NOMO-1 treated with DMSO at 0.1 percent for 48 hours (cell line): ENCODE results near the gene GTF3C4.

ENCODE experiments used
- DNase-seq: peaks from one replicate; lab custom pipeline; 2025; ENCODE audit not compliant: unreplicated experiment; lab: John Stamatoyannopoulos, UW

GTF3C4 gene

GRCh38 chr9:132670457-132671391 lies at the start of gene GTF3C4:
GTF3C4 (plus strand) TSS chr9:132670464; CDS start chr9:132670599, 135 bp downstream.
- DNase-seq, result peak; percentile 32

- no peak for DNase-seq
Measured at GRCh38 chr9:132622159-132622558, 48.1 kb upstream of the GTF3C4 start.

GRCh38 chr9:132626285-132626684 lies 44.0 kb upstream of the GTF3C4 start:
- no peak for DNase-seq

- DNase-seq, result no peak
Measured at GRCh38 chr9:132627106-132627505, 43.2 kb upstream of the GTF3C4 start.

GRCh38 chr9:132627594-132627993 lies 42.7 kb upstream of the GTF3C4 start:
- no peak for DNase-seq

- DNase-seq, result no peak
Measured at GRCh38 chr9:132628746-132629145, 41.5 kb upstream of the GTF3C4 start.

- DNase-seq, result no peak
Measured at GRCh38 chr9:132630116-132630515, 40.1 kb upstream of the GTF3C4 start.

GRCh38 chr9:132630811-132631210 lies 39.5 kb upstream of the GTF3C4 start:
- DNase-seq, result no peak

- DNase-seq, result no peak
Measured at GRCh38 chr9:132631280-132631679, 39.0 kb upstream of the GTF3C4 start.

- DNase-seq, result no peak
Measured at GRCh38 chr9:132631685-132632084, 38.6 kb upstream of the GTF3C4 start.

- DNase-seq, result no peak
Measured at GRCh38 chr9:132632413-132633129, 37.7 kb upstream of the GTF3C4 start.

- DNase-seq, result no peak
Measured at GRCh38 chr9:132634327-132634726, 35.9 kb upstream of the GTF3C4 start.

GRCh38 chr9:132637351-132637750 lies 32.9 kb upstream of the GTF3C4 start:
- no peak for DNase-seq

GRCh38 chr9:132637801-132638200 lies 32.5 kb upstream of the GTF3C4 start:
- no peak for DNase-seq

- DNase-seq, result no peak
Measured at GRCh38 chr9:132638240-132638639, 32.0 kb upstream of the GTF3C4 start.

- no peak for DNase-seq
Measured at GRCh38 chr9:132639322-132639721, 30.9 kb upstream of the GTF3C4 start.

GRCh38 chr9:132641216-132641615 lies 29.0 kb upstream of the GTF3C4 start:
- no peak for DNase-seq

GRCh38 chr9:132644251-132644650 lies 26.0 kb upstream of the GTF3C4 start:
- no peak for DNase-seq

- DNase-seq, result no peak
Measured at GRCh38 chr9:132645306-132645705, 25.0 kb upstream of the GTF3C4 start.

- DNase-seq, result no peak
Measured at GRCh38 chr9:132645711-132646110, 24.6 kb upstream of the GTF3C4 start.

- no peak for DNase-seq
Measured at GRCh38 chr9:132646726-132647125, 23.5 kb upstream of the GTF3C4 start.

GRCh38 chr9:132647355-132647754 lies 22.9 kb upstream of the GTF3C4 start:
- no peak for DNase-seq
